A673 (cell line): Measurements from ENCODE around the gene IFT20.

Source experiments
- EZH2 ChIP-seq: fragments of 200-600 bp; sonication (generic); IDR thresholded peaks from 2 replicates; pipeline ENCODE4 v1.6.1; 2017; ENCODE audit warnings: borderline replicate concordance, low read depth, mild to moderate bottlenecking, mixed read lengths, antibody characterized with exemption, low read length; ENCODE audit not compliant: poor library complexity, severe bottlenecking
- TF ChIP-seq, protein P1 (sequence below): fragments of 300-800, 200-600 bp; sonication (generic); conservative IDR thresholded peaks from 2 replicates; pipeline ENCODE4 v1.5.1; 2017; ENCODE audit warnings: low read depth, mild to moderate bottlenecking, antibody characterized with exemption, low read length, moderate library complexity, mixed read lengths

DNA sequence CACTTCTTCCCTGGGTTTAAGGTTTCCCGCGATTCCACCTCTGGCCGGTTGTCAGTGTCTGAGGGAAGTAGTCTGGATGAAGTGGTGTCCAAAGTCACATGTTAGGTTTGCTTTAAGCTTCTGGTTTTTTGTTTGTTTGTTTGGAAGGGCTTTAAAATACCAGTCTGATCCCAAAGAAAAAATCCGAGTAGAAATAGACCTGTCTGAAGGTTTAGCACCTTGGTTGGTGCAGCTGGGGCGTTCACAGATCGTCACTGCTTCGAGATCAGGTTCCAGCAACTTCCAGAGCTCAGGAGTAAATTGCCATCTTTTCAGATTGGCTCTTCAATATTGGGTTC is 15.7 kb downstream of the IFT20 start:
- TF ChIP-seq, protein P1, sequence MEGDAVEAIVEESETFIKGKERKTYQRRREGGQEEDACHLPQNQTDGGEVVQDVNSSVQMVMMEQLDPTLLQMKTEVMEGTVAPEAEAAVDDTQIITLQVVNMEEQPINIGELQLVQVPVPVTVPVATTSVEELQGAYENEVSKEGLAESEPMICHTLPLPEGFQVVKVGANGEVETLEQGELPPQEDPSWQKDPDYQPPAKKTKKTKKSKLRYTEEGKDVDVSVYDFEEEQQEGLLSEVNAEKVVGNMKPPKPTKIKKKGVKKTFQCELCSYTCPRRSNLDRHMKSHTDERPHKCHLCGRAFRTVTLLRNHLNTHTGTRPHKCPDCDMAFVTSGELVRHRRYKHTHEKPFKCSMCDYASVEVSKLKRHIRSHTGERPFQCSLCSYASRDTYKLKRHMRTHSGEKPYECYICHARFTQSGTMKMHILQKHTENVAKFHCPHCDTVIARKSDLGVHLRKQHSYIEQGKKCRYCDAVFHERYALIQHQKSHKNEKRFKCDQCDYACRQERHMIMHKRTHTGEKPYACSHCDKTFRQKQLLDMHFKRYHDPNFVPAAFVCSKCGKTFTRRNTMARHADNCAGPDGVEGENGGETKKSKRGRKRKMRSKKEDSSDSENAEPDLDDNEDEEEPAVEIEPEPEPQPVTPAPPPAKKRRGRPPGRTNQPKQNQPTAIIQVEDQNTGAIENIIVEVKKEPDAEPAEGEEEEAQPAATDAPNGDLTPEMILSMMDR: no peak
- no peak for TF ChIP-seq EZH2
